Neutrophil (primary cell): ENCODE data around the gene RCE1.

Source experiments
- H3K27ac ChIP-seq: fragments of 200-600 bp; sonication (generic); 2 replicates; pipeline ENCODE4 v1.5.1; 2016; ENCODE audit warnings: mild to moderate bottlenecking, moderate library complexity
- H3K27me3 ChIP-seq: fragments of 200-600 bp; sonication (generic); 2 replicates; pipeline ENCODE4 v1.6.0; 2016; ENCODE audit warnings: mild to moderate bottlenecking
- H3K36me3 ChIP-seq: fragments of 200-600 bp; sonication (generic); 2 replicates; pipeline ENCODE4 v1.5.1; 2017
- H3K4me1 ChIP-seq, 2 experiments: fragments of 200-600 bp in 1 of 2; sonication (generic) in 1 of 2; 1 replicate in 1 of 2; 2 replicates in 1 of 2; pipeline versions ENCODE4 v1.5.1 to v1.6.1; 2013 to 2016; ENCODE audit warnings: low read depth in 1 of 2, low read length in 1 of 2, mild to moderate bottlenecking in 1 of 2, moderate library complexity in 1 of 2; ENCODE audit not compliant: control insufficient read depth in 1 of 2, insufficient read depth in 1 of 2
- H3K4me3 ChIP-seq, 2 experiments: fragments of 200-600 bp in 1 of 2; sonication (generic) in 1 of 2; 1 replicate in 1 of 2; 2 replicates in 1 of 2; pipeline ENCODE4 v1.5.1; 2013 to 2016; ENCODE audit warnings: low read depth in 1 of 2, low read length in 1 of 2, mild to moderate bottlenecking in 1 of 2, moderate library complexity in 1 of 2
- H3K9me3 ChIP-seq: fragments of 200-600 bp; sonication (generic); 2 replicates; pipeline ENCODE4 v1.5.1; 2016
- CTCF ChIP-seq: fragments of 200-600 bp; sonication (generic); IDR thresholded peaks from 2 replicates; pipeline ENCODE4 v1.5.1; 2016; ENCODE audit warnings: antibody characterized with exemption

The RCE1 gene

GRCh38 chr11:66814678-66815077 is 28.6 kb upstream of the RCE1 start:
- Histone ChIP-seq H3K27ac (no peak overlapping the region), H3K4me3 (no peak overlapping the region), H3K4me1 (no peaks in the 10 kb centered on the region), H3K36me3 (no peaks in the 10 kb centered on the region), H3K27me3 (no peaks in the 10 kb centered on the region), H3K9me3 (no peaks in the 10 kb centered on the region)
- TF ChIP-seq CTCF: no peak

GRCh38 chr11:66815646-66816045 is 27.6 kb upstream of the RCE1 start:
- TF ChIP-seq CTCF: no peak
- no peaks in the 10 kb centered on the region for H3K4me1 ChIP-seq
- H3K9me3 ChIP-seq: no peaks in the 10 kb centered on the region
- H3K27me3 ChIP-seq: no peaks in the 10 kb centered on the region
- H3K36me3 ChIP-seq: no peaks in the 10 kb centered on the region
- H3K27ac ChIP-seq: no peak overlapping the region
- no peak overlapping the region for H3K4me3 ChIP-seq

GRCh38 chr11:66818231-66818955 is 24.8 kb upstream of the RCE1 start:
- no peaks in the 10 kb centered on the region for H3K9me3 ChIP-seq
- TF ChIP-seq CTCF: no peak
- H3K27ac ChIP-seq: no peak overlapping the region
- no peaks in the 10 kb centered on the region for H3K27me3 ChIP-seq
- no peaks in the 10 kb centered on the region for H3K36me3 ChIP-seq
- H3K4me1 ChIP-seq: no peaks in the 10 kb centered on the region
- no peak overlapping the region for H3K4me3 ChIP-seq

- H3K4me3 ChIP-seq: no peak overlapping the region
These were observed 22.9 kb upstream of the RCE1 start for GRCh38 chr11:66820381-66820780.

GRCh38 chr11:66820901-66821300 is 22.3 kb upstream of the RCE1 start:
- H3K9me3 ChIP-seq: no peaks in the 10 kb centered on the region

More at GRCh38 chr11:66820381-66820780, 22.9 kb upstream of the RCE1 start:
- Histone ChIP-seq H3K4me1 (no peaks in the 10 kb centered on the region), H3K27ac (no peak overlapping the region), H3K9me3 (no peaks in the 10 kb centered on the region), H3K36me3 (no peaks in the 10 kb centered on the region), H3K27me3 (no peaks in the 10 kb centered on the region)
- TF ChIP-seq CTCF: no peak

More at GRCh38 chr11:66820901-66821300, 22.3 kb upstream of the RCE1 start:
- Histone ChIP-seq H3K27me3 (no peaks in the 10 kb centered on the region), H3K4me3 (no peak overlapping the region), H3K4me1 (no peaks in the 10 kb centered on the region), H3K36me3 (no peaks in the 10 kb centered on the region), H3K27ac (no peak overlapping the region)
- TF ChIP-seq CTCF: no peak
